NCI-H128 (cell line): Measurements from ENCODE around the gene CLTRN.
"Not testable (repeated sequence)": the region's sequence is repeated elsewhere in the genome, so short reads cannot be mapped to it uniquely, and the experiment has no call there.

Source experiments
- DNase-seq: peaks from one replicate; lab custom pipeline; 2025; ENCODE audit not compliant: unreplicated experiment; lab: John Stamatoyannopoulos, UW

The CLTRN gene

GRCh38 chrX:15664487-15665444, at the start of gene CLTRN:
TSS of gene CLTRN (minus strand) at chrX:15664805. CDS start at chrX:15664775, 30 bp downstream.
- DNase-seq, result no peak

- DNase-seq, result not testable (repeated sequence)
Observed at GRCh38 chrX:15704273-15704672, 39.7 kb upstream of the CLTRN start.

- DNase-seq, result not testable (repeated sequence)
Observed at GRCh38 chrX:15703809-15704208, 39.2 kb upstream of the CLTRN start.

- DNase-seq, result no peak
Observed at GRCh38 chrX:15702488-15703371, 38.1 kb upstream of the CLTRN start.

GRCh38 chrX:15696516-15696915, 31.9 kb upstream of the CLTRN start:
- DNase-seq, result no peak

- no peak for DNase-seq
Observed at GRCh38 chrX:15694941-15695451, 30.4 kb upstream of the CLTRN start.

- no peak for DNase-seq
Observed at GRCh38 chrX:15686818-15687685, 22.4 kb upstream of the CLTRN start.

GRCh38 chrX:15683193-15683592, 18.6 kb upstream of the CLTRN start:
- no peak for DNase-seq

GRCh38 chrX:15681433-15681832, 16.8 kb upstream of the CLTRN start:
- DNase-seq, result no peak

- DNase-seq, result no peak
Observed at GRCh38 chrX:15680401-15680800, 15.8 kb upstream of the CLTRN start.

- DNase-seq, result no peak
Observed at GRCh38 chrX:15679246-15679645, 14.6 kb upstream of the CLTRN start.

GRCh38 chrX:15678339-15678738, 13.7 kb upstream of the CLTRN start:
- no peak for DNase-seq

GRCh38 chrX:15676886-15677285, 12.3 kb upstream of the CLTRN start:
- DNase-seq, result no peak

GRCh38 chrX:15675490-15675921, 10.9 kb upstream of the CLTRN start:
- DNase-seq, result peak; percentile 60

- peak; percentile 61 for DNase-seq
Observed at GRCh38 chrX:15674841-15675489, 10.4 kb upstream of the CLTRN start.

GRCh38 chrX:15674514-15674840, 9.9 kb upstream of the CLTRN start:
- DNase-seq, result no peak

GRCh38 chrX:15673970-15674369, 9.4 kb upstream of the CLTRN start:
- DNase-seq, result no peak

GRCh38 chrX:15672881-15673280, 8.3 kb upstream of the CLTRN start:
- no peak for DNase-seq

GRCh38 chrX:15663439-15663838, 1.2 kb downstream of the CLTRN start:
- no peak for DNase-seq

GRCh38 chrX:15654804-15655203, 9.8 kb downstream of the CLTRN start:
- not testable (repeated sequence) for DNase-seq
